Neural cell (in vitro differentiated cells): ENCODE data around the gene DNAJC5. TPM values are rescaled to one million over a fixed set of nuclear protein-coding genes. Genes with fewer than 3 reads are reported as not detected.
"Not testable (repeated sequence)": the region's sequence is repeated elsewhere in the genome, so short reads cannot be mapped to it uniquely, and the experiment has no call there.

ENCODE experiments used
- H2AFZ ChIP-seq: fragments of 200-600, 300-800 bp; sonication (generic), shearing (Covaris generic); 2 replicates; pipeline ENCODE4 v1.6.0; 2014; ENCODE audit warnings: low read depth, mild to moderate bottlenecking, antibody characterized with exemption, low read length, moderate library complexity
- H3F3A ChIP-seq: fragments of 200-600 bp; shearing (Covaris generic); 2 replicates; pipeline ENCODE4 v1.6.1; 2016; ENCODE audit warnings: mild to moderate bottlenecking, moderate library complexity, mixed read lengths, antibody characterized with exemption, low read length; ENCODE audit not compliant: insufficient read depth, poor library complexity, severe bottlenecking
- H3K27ac ChIP-seq: fragments of 200-600, 300-800 bp; sonication (generic), shearing (Covaris generic); 2 replicates; pipeline ENCODE4 v1.5.1; 2014; ENCODE audit warnings: mild to moderate bottlenecking, low read length, moderate library complexity
- H3K27me3 ChIP-seq: fragments of 300-800, 200-600 bp; sonication (generic), shearing (Covaris generic); 2 replicates; pipeline ENCODE4 v1.6.0; 2014; ENCODE audit warnings: mild to moderate bottlenecking, low read depth, low read length, moderate library complexity; ENCODE audit not compliant: insufficient read depth
- H3K36me3 ChIP-seq: fragments of 300-800, 200-600 bp; sonication (generic), shearing (Covaris generic); 2 replicates; pipeline ENCODE4 v1.5.1; 2014; ENCODE audit warnings: mild to moderate bottlenecking, antibody characterized with exemption, low read length, moderate library complexity; ENCODE audit not compliant: insufficient read depth
- H3K4me2 ChIP-seq: fragments of 300-800, 200-600 bp; sonication (generic), shearing (Covaris generic); 2 replicates; pipeline ENCODE4 v1.6.0; 2014; ENCODE audit warnings: mild to moderate bottlenecking, low read length
- H3K4me3 ChIP-seq: fragments of 300-800, 200-600 bp; sonication (generic), shearing (Covaris generic); 2 replicates; pipeline ENCODE4 v1.5.1; 2014; ENCODE audit warnings: mild to moderate bottlenecking, low read length, moderate library complexity
- H3K79me2 ChIP-seq: fragments of 200-600 bp; shearing (Covaris generic); replicated peaks from 2 replicates; pipeline ENCODE4 v1.6.0; 2014; ENCODE audit warnings: mild to moderate bottlenecking, low read length, moderate library complexity; ENCODE audit not compliant: insufficient read depth
- H3K9ac ChIP-seq: fragments of 300-800, 200-600 bp; sonication (generic), shearing (Covaris generic); 2 replicates; pipeline ENCODE4 v1.6.1; 2016; ENCODE audit warnings: mild to moderate bottlenecking, low read length, mixed read lengths
- H3K9me2 ChIP-seq: fragments of 200-600 bp; shearing (Covaris generic); 2 replicates; pipeline ENCODE4 v1.6.1; 2016; ENCODE audit warnings: mild to moderate bottlenecking, low read length, mixed read lengths; ENCODE audit not compliant: insufficient read depth
- H3K9me3 ChIP-seq: fragments of 200-600, 300-800 bp; sonication (generic), shearing (Covaris generic); 2 replicates; pipeline ENCODE4 v1.6.1; 2016; ENCODE audit warnings: mild to moderate bottlenecking, mixed run types, low read length, moderate library complexity, mixed read lengths
- H4K20me1 ChIP-seq: fragments of 200-600 bp; shearing (Covaris generic); 2 replicates; pipeline ENCODE4 v1.6.1; 2016; ENCODE audit warnings: mild to moderate bottlenecking, mixed run types; ENCODE audit not compliant: insufficient read depth
- EP300 ChIP-seq: fragments of 450-650 bp; conservative IDR thresholded peaks from 2 replicates; pipeline ENCODE4 v1.6.1; 2014; ENCODE audit warnings: antibody characterized with exemption, mild to moderate bottlenecking, moderate library complexity; ENCODE audit not compliant: poor library complexity, severe bottlenecking
- EZH2 ChIP-seq: fragments of 200-600, 300-800 bp; shearing (Covaris generic), sonication (generic); IDR thresholded peaks from 2 replicates; pipeline ENCODE4 v1.6.1; 2014; ENCODE audit warnings: antibody characterized with exemption, low read length, borderline replicate concordance, mild to moderate bottlenecking; ENCODE audit not compliant: insufficient read depth, poor library complexity, severe bottlenecking
- POLR2AphosphoS5 ChIP-seq: IDR thresholded peaks from 2 replicates; pipeline ENCODE4 v1.6.1; 2012
- RAD21 ChIP-seq: fragments of 450-650 bp; conservative IDR thresholded peaks from 2 replicates; pipeline ENCODE4 v1.6.1; 2014; ENCODE audit warnings: antibody characterized with exemption, mild to moderate bottlenecking, moderate library complexity
- REST ChIP-seq: IDR thresholded peaks from 2 replicates; pipeline ENCODE4 v1.6.1; 2012; ENCODE audit warnings: borderline replicate concordance
- SMC3 ChIP-seq: fragments of 450-650 bp; conservative IDR thresholded peaks from 2 replicates; pipeline ENCODE4 v1.6.1; 2014; ENCODE audit warnings: antibody characterized with exemption, mild to moderate bottlenecking, moderate library complexity; ENCODE audit not compliant: poor library complexity
- TAF1 ChIP-seq: IDR thresholded peaks from 2 replicates; pipeline ENCODE4 v1.6.1; 2012; ENCODE audit warnings: low read depth
- polyA plus RNA-seq: library from polyadenylated mRNA; depleted of rRNA; stranded (reverse); fragments of >200 nt; gene quantifications from 2 replicates; pipeline ENCODE4 v1.2.3, GENCODE V29; 2014

Gene DNAJC5
- polyA plus RNA-seq, 1 donor from 2014 or later: 82.8 TPM

- H3F3A ChIP-seq: no peaks in the 10 kb centered on the region
- peaks cover 20% of the 10 kb centered on the region for H3K79me2 ChIP-seq
- H3K36me3 ChIP-seq: no peaks in the 10 kb centered on the region
- H3K9me3 ChIP-seq: no peaks in the 10 kb centered on the region
- H3K9ac ChIP-seq: no peak overlapping the region
- no peak for TF ChIP-seq EZH2
- no peak for TF ChIP-seq REST
- TF ChIP-seq RAD21: no peak
- TF ChIP-seq TAF1: no peak
- no peak for TF ChIP-seq SMC3
- TF ChIP-seq POLR2AphosphoS5: no peak
- no peaks in the 10 kb centered on the region for H4K20me1 ChIP-seq
- no peak overlapping the region for H2AFZ ChIP-seq
- no peaks in the 10 kb centered on the region for H3K27me3 ChIP-seq
- H3K27ac ChIP-seq: no peak overlapping the region
- no peak overlapping the region for H3K4me3 ChIP-seq
- no peaks in the 10 kb centered on the region for H3K9me2 ChIP-seq
- no peak overlapping the region for H3K4me2 ChIP-seq
Observed at GRCh38 chr20:63958964-63959698, 64.2 kb downstream of the DNAJC5 start.

GRCh38 chr20:63959699-63960075, 64.8 kb downstream of the DNAJC5 start:
- TF ChIP-seq EP300: no peak
- TF ChIP-seq REST: no peak
- TF ChIP-seq POLR2AphosphoS5: no peak
- H4K20me1 ChIP-seq: no peaks in the 10 kb centered on the region
- H3K36me3 ChIP-seq: no peaks in the 10 kb centered on the region

DNA sequence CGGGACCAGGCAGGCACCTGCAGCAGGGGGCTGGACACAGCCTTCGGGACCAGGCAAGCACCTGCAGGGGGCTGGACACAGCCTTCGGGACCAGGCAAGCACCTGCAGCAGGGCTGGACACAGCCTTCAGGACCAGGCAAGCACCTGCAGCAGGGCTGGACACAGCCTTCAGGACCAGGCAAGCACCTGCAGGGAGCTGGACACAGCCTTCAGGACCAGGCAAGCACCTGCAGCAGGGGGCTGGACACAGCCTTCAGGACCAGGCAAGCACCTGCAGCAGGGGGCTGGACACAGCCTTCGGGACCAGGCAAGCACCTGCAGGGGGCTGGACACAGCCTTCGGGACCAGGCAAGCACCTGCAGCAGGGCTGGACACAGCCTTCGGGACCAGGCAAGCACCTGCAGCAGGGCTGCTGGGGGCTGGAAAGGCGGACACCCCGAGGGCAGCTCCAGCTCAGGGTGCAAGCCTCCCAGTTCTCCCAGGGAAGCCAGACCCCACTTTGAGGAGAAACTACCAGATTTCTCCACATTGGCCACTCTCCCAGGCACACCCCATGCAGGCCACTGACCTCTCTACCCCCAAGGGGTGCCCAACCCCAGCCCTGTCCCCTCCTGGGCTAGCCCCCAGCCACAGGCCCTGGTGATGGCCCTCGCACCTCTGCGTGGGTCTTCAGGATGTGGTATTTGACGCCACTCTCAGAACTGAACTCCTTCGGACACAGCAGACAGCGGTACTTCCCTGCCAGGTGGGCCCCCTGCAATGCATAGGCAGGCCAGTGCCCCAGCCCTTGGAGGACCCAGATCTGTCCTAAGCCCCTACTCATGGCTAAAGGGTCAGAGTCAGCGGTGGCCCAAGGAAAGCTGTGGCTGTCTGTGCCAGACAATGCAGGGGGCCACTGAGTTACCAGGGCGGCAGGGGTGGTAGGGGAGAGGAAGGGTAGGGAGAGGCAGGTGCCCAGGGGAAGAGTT, 66.0 kb downstream of the DNAJC5 start:
- H2AFZ ChIP-seq, H3K4me3 ChIP-seq, H3K9ac ChIP-seq, H3K9me3 ChIP-seq, H3K27ac ChIP-seq, H3K27me3 ChIP-seq, H3K79me2 ChIP-seq, H3K36me3 ChIP-seq, H4K20me1 ChIP-seq, H3F3A ChIP-seq, H3K4me2 ChIP-seq, H3K9me2 ChIP-seq: not testable (repeated sequence)

More at GRCh38 chr20:63959699-63960075, 64.8 kb downstream of the DNAJC5 start:
- no peaks in the 10 kb centered on the region for H3F3A ChIP-seq
- no peaks in the 10 kb centered on the region for H3K27me3 ChIP-seq
- H3K79me2 ChIP-seq: peaks cover 15% of the 10 kb centered on the region
- no peak overlapping the region for H3K4me3 ChIP-seq
- H3K27ac ChIP-seq: no peak overlapping the region
- no peak overlapping the region for H3K9ac ChIP-seq
- H3K9me2 ChIP-seq: no peaks in the 10 kb centered on the region
- no peaks in the 10 kb centered on the region for H3K9me3 ChIP-seq
- H3K4me2 ChIP-seq: no peak overlapping the region
- H2AFZ ChIP-seq: no peak overlapping the region
